WTC11 (cell line): ENCODE results near the gene SLC25A48. TPM values are rescaled to one million over a fixed set of nuclear protein-coding genes. Genes with fewer than 3 reads are reported as not detected.

ENCODE experiments used
- ARID4B ChIP-seq: sonication (generic); formaldehyde crosslinking; IDR thresholded peaks from 2 replicates; pipeline ENCODE4 v1.8.0; 2023; ENCODE audit warnings: missing genetic modification reagents, mild to moderate bottlenecking, borderline replicate concordance
- CREB1 ChIP-seq: sonication (generic); formaldehyde crosslinking; IDR thresholded peaks from 2 replicates; pipeline ENCODE4 v1.8.0; 2023; ENCODE audit warnings: mild to moderate bottlenecking, missing genetic modification reagents
- CTCF ChIP-seq: fragments of 200-600 bp; IDR thresholded peaks from 2 replicates; pipeline ENCODE4 v1.8.0; 2022; ENCODE audit warnings: antibody characterized with exemption
- E2F4 ChIP-seq: sonication (generic); formaldehyde crosslinking; IDR thresholded peaks from 2 replicates; pipeline ENCODE4 v1.8.1; 2022; ENCODE audit warnings: low read depth, mild to moderate bottlenecking, moderate library complexity, missing genetic modification reagents, borderline replicate concordance
- ESRRA ChIP-seq: sonication (generic); formaldehyde crosslinking; IDR thresholded peaks from 2 replicates; pipeline ENCODE4 v1.8.1; 2022; ENCODE audit warnings: mild to moderate bottlenecking, missing genetic modification reagents, borderline replicate concordance
- FOXK1 ChIP-seq: sonication (generic); formaldehyde crosslinking; IDR thresholded peaks from 2 replicates; pipeline ENCODE4 v1.8.0; 2022; ENCODE audit warnings: mild to moderate bottlenecking, moderate library complexity, missing genetic modification reagents
- KAT7 ChIP-seq: sonication (generic); formaldehyde crosslinking; IDR thresholded peaks from 2 replicates; pipeline ENCODE4 v1.8.1; 2023; ENCODE audit warnings: missing genetic modification reagents, mild to moderate bottlenecking, borderline replicate concordance
- MYBL2 ChIP-seq: sonication (generic); formaldehyde crosslinking; IDR thresholded peaks from 2 replicates; pipeline ENCODE4 v1.8.1; 2023; ENCODE audit warnings: mild to moderate bottlenecking, moderate library complexity, missing genetic modification reagents
- NFYB ChIP-seq: sonication (generic); formaldehyde crosslinking; conservative IDR thresholded peaks from 2 replicates; pipeline ENCODE4 v1.8.0; 2022; ENCODE audit warnings: low read depth, missing genetic modification reagents
- PRRX2 ChIP-seq: fragments of 250-450 bp; sonication (Bioruptor Pico); IDR thresholded peaks from 2 replicates; pipeline ENCODE4 v1.8.0; 2021; ENCODE audit warnings: mild to moderate bottlenecking
- STAT6 ChIP-seq: sonication (generic); formaldehyde crosslinking; conservative IDR thresholded peaks from 2 replicates; pipeline ENCODE4 v1.8.1; 2023; ENCODE audit warnings: mild to moderate bottlenecking, low read depth, missing genetic modification reagents, moderate library complexity
- TP53 ChIP-seq: sonication (generic); formaldehyde crosslinking; IDR thresholded peaks from 2 replicates; pipeline ENCODE4 v1.8.1; 2023; ENCODE audit warnings: mild to moderate bottlenecking, missing genetic modification reagents
- ZBTB21 ChIP-seq: sonication (generic); formaldehyde crosslinking; IDR thresholded peaks from 2 replicates; pipeline ENCODE4 v1.8.1; 2023; ENCODE audit warnings: mild to moderate bottlenecking, missing genetic modification reagents, borderline replicate concordance
- ZMAT4 ChIP-seq: fragments of 250-450 bp; sonication (Bioruptor Pico); IDR thresholded peaks from 2 replicates; pipeline ENCODE4 v1.9.0; 2021; ENCODE audit warnings: mild to moderate bottlenecking
- ZNF416 ChIP-seq: fragments of 250-450 bp; sonication (Bioruptor Pico); IDR thresholded peaks from 2 replicates; pipeline ENCODE4 v1.9.0; 2021; ENCODE audit warnings: mild to moderate bottlenecking, inconsistent platforms
- ZNF423 ChIP-seq: fragments of 250-450 bp; sonication (Bioruptor Pico); IDR thresholded peaks from 2 replicates; pipeline ENCODE4 v2.1.2; 2022; ENCODE audit warnings: mild to moderate bottlenecking, moderate library complexity
- total RNA-seq: library from RNA; stranded (reverse); gene quantifications from 3 replicates; pipeline ENCODE4 v1.2.3, GENCODE V29; 2021

The SLC25A48 gene
- total RNA-seq, 1 experiment from 2014 or later: 1.1 TPM

- 0 out of 2 replicates have a peak, but pooled peaks have one; percentile 11 for TF ChIP-seq ARID4B
- peak; percentile 29 for TF ChIP-seq FOXK1 (CRISPR knock-in tag)
- TF ChIP-seq PRRX2: no peak
- 0 out of 2 replicates have a peak, but pooled peaks have one; percentile 14 for TF ChIP-seq CTCF
- no peak; the same call in 1 of the 2 replicates for TF ChIP-seq TP53 (CRISPR knock-in tag)
- TF ChIP-seq ZNF423: no peak
- no peak for TF ChIP-seq NFYB (CRISPR knock-in tag)
- no peak for TF ChIP-seq STAT6 (CRISPR knock-in tag)
- no peak for TF ChIP-seq KAT7 (CRISPR knock-in tag)
- no peak for TF ChIP-seq ESRRA (CRISPR knock-in tag)
- TF ChIP-seq ZMAT4 (CRISPR knock-in tag): no peak
- peak; percentile 25; the same call in 1 of the 2 replicates for TF ChIP-seq ZBTB21 (CRISPR knock-in tag)
- no peak for TF ChIP-seq E2F4 (CRISPR knock-in tag)
- no peak for TF ChIP-seq ZNF416 (CRISPR knock-in tag)
- no peak for TF ChIP-seq CREB1 (CRISPR knock-in tag)
- 0 out of 2 replicates have a peak, but pooled peaks have one; percentile 38 for TF ChIP-seq MYBL2 (CRISPR knock-in tag)
- TF ChIP-seq, all 79 proteins: peak for 9
Observed at GRCh38 chr5:135930029-135930948, 95.8 kb downstream of the SLC25A48 start (continued).
